Measurements from ENCODE around the gene PTPRD.

DNA sequence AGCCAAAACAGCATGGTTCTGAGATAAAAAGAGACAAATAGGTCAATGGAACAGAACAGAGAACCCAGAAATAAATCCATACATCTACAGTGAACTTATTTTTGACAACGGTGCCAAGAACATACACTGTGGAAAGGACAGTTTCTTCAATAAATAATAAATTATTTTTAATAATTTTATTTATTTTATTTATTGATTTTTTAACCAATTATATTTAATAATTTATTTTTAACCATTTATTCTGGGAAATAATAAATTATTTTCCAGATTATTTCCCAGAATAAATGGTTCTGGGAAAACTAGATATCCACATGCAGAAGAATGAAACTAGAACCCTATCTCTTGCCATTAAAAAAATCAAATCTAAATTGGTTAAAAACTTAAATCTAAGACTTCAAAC, 1669.4 kb downstream of the PTPRD start:
- TF ChIP-seq, protein P1, sequence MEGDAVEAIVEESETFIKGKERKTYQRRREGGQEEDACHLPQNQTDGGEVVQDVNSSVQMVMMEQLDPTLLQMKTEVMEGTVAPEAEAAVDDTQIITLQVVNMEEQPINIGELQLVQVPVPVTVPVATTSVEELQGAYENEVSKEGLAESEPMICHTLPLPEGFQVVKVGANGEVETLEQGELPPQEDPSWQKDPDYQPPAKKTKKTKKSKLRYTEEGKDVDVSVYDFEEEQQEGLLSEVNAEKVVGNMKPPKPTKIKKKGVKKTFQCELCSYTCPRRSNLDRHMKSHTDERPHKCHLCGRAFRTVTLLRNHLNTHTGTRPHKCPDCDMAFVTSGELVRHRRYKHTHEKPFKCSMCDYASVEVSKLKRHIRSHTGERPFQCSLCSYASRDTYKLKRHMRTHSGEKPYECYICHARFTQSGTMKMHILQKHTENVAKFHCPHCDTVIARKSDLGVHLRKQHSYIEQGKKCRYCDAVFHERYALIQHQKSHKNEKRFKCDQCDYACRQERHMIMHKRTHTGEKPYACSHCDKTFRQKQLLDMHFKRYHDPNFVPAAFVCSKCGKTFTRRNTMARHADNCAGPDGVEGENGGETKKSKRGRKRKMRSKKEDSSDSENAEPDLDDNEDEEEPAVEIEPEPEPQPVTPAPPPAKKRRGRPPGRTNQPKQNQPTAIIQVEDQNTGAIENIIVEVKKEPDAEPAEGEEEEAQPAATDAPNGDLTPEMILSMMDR (conservative IDR thresholded peaks at IDR 0.05; ENCODE audit: low read length) = no peak
- no peak for TF ChIP-seq EZH2phosphoT487 (IDR thresholded peaks at IDR 0.05; ENCODE audit: borderline replicate concordance, low read depth, low read length)

All from OCI-LY7 (cell line).